OCI-LY3 (cell line): ENCODE data around the gene FAT1.

Source experiments
- EZH2phosphoT487 ChIP-seq: fragments of 200-600 bp; shearing (Covaris generic); IDR thresholded peaks from 2 replicates; pipeline ENCODE4 v1.6.1; 2018; ENCODE audit warnings: antibody characterized with exemption, mixed run types, low read depth
- TF ChIP-seq, protein P1 (sequence below): fragments of 200-600, 300-600 bp; sonication (generic); IDR thresholded peaks from 2 replicates; pipeline ENCODE4 v1.5.1; 2014; ENCODE audit warnings: antibody characterized with exemption, low read length, low read depth

DNA sequence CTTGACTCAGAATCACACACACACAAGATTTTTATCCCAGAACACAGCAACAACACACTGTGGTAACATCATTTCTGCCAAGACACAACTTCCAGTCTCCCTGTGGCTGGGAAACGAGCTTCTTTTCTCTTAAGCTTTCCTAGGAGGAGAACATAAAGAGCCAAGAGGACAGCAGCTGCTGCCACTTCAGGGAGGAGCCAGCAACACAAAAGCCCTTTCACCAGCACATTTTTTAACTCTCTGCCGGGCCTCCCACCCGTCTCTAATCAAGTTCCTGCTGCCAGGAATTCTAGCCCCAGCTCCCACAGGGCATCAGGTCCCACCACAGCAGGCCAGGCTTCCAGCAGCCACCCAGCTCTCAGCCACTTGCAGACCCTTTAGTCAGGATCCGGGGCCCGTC is 22.4 kb downstream of the FAT1 start:
- TF ChIP-seq, protein P1, sequence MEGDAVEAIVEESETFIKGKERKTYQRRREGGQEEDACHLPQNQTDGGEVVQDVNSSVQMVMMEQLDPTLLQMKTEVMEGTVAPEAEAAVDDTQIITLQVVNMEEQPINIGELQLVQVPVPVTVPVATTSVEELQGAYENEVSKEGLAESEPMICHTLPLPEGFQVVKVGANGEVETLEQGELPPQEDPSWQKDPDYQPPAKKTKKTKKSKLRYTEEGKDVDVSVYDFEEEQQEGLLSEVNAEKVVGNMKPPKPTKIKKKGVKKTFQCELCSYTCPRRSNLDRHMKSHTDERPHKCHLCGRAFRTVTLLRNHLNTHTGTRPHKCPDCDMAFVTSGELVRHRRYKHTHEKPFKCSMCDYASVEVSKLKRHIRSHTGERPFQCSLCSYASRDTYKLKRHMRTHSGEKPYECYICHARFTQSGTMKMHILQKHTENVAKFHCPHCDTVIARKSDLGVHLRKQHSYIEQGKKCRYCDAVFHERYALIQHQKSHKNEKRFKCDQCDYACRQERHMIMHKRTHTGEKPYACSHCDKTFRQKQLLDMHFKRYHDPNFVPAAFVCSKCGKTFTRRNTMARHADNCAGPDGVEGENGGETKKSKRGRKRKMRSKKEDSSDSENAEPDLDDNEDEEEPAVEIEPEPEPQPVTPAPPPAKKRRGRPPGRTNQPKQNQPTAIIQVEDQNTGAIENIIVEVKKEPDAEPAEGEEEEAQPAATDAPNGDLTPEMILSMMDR: no peak
- no peak for TF ChIP-seq EZH2phosphoT487
